ENCODE data around the gene ARHGAP40. TPM values are rescaled to one million over a fixed set of nuclear protein-coding genes. Genes with fewer than 3 reads are reported as not detected.

Gene ARHGAP40
- total and polyA plus RNA-seq, 9 of the 15 experiments (the other 6 are each of a cell fraction or from before 2014, with no cell fraction given) = not detected

DNA sequence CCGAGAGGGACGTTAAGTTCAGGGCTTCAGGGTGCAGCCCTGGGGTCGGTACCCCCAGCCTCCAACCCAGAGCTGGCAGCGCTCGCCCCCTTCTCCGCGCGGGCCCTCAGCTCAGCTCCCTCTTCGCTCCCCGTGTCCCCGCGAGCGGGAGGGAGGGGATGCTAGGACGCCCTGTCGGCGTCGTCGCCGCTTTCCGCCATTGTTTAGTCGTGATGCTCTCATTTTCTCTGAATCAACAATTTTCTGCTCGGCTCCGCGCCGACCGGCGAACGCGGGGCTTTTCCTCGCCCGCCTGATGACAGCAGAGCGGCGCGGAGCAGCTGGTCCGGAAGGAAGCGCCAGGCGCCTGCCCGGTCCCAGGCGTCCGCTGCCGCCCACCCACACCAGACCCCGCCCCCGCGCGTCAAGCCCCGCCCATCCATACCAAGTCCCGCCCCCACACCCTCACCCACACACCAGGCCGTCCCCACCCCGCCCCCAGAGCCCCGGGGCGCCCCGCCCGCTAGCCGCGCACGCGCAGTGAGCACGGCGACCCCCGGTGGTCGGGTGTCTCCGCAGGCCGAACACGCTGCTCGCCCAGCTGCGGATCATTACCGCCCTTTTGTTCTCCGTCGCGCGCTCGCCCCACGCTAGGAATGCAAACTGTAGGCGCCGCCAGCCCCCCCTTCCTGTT lies 72.6 kb downstream of the ARHGAP40 start (continued):
- TF ChIP-seq, protein P1, sequence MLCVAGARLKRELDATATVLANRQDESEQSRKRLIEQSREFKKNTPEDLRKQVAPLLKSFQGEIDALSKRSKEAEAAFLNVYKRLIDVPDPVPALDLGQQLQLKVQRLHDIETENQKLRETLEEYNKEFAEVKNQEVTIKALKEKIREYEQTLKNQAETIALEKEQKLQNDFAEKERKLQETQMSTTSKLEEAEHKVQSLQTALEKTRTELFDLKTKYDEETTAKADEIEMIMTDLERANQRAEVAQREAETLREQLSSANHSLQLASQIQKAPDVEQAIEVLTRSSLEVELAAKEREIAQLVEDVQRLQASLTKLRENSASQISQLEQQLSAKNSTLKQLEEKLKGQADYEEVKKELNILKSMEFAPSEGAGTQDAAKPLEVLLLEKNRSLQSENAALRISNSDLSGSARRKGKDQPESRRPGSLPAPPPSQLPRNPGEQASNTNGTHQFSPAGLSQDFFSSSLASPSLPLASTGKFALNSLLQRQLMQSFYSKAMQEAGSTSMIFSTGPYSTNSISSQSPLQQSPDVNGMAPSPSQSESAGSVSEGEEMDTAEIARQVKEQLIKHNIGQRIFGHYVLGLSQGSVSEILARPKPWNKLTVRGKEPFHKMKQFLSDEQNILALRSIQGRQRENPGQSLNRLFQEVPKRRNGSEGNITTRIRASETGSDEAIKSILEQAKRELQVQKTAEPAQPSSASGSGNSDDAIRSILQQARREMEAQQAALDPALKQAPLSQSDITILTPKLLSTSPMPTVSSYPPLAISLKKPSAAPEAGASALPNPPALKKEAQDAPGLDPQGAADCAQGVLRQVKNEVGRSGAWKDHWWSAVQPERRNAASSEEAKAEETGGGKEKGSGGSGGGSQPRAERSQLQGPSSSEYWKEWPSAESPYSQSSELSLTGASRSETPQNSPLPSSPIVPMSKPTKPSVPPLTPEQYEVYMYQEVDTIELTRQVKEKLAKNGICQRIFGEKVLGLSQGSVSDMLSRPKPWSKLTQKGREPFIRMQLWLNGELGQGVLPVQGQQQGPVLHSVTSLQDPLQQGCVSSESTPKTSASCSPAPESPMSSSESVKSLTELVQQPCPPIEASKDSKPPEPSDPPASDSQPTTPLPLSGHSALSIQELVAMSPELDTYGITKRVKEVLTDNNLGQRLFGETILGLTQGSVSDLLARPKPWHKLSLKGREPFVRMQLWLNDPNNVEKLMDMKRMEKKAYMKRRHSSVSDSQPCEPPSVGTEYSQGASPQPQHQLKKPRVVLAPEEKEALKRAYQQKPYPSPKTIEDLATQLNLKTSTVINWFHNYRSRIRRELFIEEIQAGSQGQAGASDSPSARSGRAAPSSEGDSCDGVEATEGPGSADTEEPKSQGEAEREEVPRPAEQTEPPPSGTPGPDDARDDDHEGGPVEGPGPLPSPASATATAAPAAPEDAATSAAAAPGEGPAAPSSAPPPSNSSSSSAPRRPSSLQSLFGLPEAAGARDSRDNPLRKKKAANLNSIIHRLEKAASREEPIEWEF (CRISPR knock-in tag; IDR thresholded peaks at IDR 0.05) = no peak
- TF ChIP-seq, protein P2, sequence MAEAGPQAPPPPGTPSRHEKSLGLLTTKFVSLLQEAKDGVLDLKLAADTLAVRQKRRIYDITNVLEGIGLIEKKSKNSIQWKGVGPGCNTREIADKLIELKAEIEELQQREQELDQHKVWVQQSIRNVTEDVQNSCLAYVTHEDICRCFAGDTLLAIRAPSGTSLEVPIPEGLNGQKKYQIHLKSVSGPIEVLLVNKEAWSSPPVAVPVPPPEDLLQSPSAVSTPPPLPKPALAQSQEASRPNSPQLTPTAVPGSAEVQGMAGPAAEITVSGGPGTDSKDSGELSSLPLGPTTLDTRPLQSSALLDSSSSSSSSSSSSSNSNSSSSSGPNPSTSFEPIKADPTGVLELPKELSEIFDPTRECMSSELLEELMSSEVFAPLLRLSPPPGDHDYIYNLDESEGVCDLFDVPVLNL (CRISPR knock-in tag; IDR thresholded peaks at IDR 0.05; ENCODE audit: low read depth) = no peak
- TF ChIP-seq, protein P3, sequence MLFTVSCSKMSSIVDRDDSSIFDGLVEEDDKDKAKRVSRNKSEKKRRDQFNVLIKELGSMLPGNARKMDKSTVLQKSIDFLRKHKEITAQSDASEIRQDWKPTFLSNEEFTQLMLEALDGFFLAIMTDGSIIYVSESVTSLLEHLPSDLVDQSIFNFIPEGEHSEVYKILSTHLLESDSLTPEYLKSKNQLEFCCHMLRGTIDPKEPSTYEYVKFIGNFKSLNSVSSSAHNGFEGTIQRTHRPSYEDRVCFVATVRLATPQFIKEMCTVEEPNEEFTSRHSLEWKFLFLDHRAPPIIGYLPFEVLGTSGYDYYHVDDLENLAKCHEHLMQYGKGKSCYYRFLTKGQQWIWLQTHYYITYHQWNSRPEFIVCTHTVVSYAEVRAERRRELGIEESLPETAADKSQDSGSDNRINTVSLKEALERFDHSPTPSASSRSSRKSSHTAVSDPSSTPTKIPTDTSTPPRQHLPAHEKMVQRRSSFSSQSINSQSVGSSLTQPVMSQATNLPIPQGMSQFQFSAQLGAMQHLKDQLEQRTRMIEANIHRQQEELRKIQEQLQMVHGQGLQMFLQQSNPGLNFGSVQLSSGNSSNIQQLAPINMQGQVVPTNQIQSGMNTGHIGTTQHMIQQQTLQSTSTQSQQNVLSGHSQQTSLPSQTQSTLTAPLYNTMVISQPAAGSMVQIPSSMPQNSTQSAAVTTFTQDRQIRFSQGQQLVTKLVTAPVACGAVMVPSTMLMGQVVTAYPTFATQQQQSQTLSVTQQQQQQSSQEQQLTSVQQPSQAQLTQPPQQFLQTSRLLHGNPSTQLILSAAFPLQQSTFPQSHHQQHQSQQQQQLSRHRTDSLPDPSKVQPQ (CRISPR knock-in tag; IDR thresholded peaks at IDR 0.05; ENCODE audit: borderline replicate concordance) = no peak
- TF ChIP-seq, protein P4, sequence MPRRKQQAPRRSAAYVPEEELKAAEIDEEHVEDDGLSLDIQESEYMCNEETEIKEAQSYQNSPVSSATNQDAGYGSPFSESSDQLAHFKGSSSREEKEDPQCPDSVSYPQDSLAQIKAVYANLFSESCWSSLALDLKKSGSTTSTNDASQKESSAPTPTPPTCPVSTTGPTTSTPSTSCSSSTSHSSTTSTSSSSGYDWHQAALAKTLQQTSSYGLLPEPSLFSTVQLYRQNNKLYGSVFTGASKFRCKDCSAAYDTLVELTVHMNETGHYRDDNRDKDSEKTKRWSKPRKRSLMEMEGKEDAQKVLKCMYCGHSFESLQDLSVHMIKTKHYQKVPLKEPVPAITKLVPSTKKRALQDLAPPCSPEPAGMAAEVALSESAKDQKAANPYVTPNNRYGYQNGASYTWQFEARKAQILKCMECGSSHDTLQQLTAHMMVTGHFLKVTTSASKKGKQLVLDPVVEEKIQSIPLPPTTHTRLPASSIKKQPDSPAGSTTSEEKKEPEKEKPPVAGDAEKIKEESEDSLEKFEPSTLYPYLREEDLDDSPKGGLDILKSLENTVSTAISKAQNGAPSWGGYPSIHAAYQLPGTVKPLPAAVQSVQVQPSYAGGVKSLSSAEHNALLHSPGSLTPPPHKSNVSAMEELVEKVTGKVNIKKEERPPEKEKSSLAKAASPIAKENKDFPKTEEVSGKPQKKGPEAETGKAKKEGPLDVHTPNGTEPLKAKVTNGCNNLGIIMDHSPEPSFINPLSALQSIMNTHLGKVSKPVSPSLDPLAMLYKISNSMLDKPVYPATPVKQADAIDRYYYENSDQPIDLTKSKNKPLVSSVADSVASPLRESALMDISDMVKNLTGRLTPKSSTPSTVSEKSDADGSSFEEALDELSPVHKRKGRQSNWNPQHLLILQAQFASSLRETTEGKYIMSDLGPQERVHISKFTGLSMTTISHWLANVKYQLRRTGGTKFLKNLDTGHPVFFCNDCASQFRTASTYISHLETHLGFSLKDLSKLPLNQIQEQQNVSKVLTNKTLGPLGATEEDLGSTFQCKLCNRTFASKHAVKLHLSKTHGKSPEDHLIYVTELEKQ (CRISPR knock-in tag; IDR thresholded peaks at IDR 0.05) = no peak
- TF ChIP-seq, protein P5, sequence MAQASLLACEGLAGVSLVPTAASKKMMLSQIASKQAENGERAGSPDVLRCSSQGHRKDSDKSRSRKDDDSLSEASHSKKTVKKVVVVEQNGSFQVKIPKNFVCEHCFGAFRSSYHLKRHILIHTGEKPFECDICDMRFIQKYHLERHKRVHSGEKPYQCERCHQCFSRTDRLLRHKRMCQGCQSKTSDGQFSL (CRISPR knock-in tag; IDR thresholded peaks at IDR 0.05) = no peak
- TF ChIP-seq, protein P5 (tag; IDR thresholded peaks at IDR 0.05) = no peak
- TF ChIP-seq, protein P6, sequence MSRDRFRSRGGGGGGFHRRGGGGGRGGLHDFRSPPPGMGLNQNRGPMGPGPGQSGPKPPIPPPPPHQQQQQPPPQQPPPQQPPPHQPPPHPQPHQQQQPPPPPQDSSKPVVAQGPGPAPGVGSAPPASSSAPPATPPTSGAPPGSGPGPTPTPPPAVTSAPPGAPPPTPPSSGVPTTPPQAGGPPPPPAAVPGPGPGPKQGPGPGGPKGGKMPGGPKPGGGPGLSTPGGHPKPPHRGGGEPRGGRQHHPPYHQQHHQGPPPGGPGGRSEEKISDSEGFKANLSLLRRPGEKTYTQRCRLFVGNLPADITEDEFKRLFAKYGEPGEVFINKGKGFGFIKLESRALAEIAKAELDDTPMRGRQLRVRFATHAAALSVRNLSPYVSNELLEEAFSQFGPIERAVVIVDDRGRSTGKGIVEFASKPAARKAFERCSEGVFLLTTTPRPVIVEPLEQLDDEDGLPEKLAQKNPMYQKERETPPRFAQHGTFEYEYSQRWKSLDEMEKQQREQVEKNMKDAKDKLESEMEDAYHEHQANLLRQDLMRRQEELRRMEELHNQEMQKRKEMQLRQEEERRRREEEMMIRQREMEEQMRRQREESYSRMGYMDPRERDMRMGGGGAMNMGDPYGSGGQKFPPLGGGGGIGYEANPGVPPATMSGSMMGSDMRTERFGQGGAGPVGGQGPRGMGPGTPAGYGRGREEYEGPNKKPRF (IDR thresholded peaks at IDR 0.05; ENCODE audit: low read depth, low read length) = no peak
- TF ChIP-seq ZBTB8A (IDR thresholded peaks at IDR 0.05; ENCODE audit: partially characterized antibody) = no peak
- TF ChIP-seq MCM3 (IDR thresholded peaks at IDR 0.05) = no peak

Data from K562 (cell line).